ENCODE data around the gene FHL1. TPM values are rescaled to one million over a fixed set of nuclear protein-coding genes. Genes with fewer than 3 reads are reported as not detected.

Gene FHL1
- total RNA-seq, 3 donors from 2014 or later: 36.8 to 472 (median 53.2) TPM

GRCh38 chrX:136203438-136203837 is 56.1 kb downstream of the FHL1 start:
- intact Hi-C loops (cut with DNase I, micrococcal nuclease): no loop called here
- no peak for ATAC-seq
- Histone ChIP-seq H3K4me1 (ENCODE audit: low read depth) (no peaks in the 10 kb centered on the region), H3K36me3 (ENCODE audit: low read depth) (no peaks in the 10 kb centered on the region), H3K9me3 (no peaks in the 10 kb centered on the region), H3K4me3 (no peak overlapping the region)
- no peak for TF ChIP-seq CTCF (IDR thresholded peaks at IDR 0.05)
- no peak for DNase-seq

GRCh38 chrX:136203951-136204350 is 56.6 kb downstream of the FHL1 start:
- Histone ChIP-seq H3K4me1 (ENCODE audit: low read depth) (no peaks in the 10 kb centered on the region), H3K4me3 (no peak overlapping the region), H3K9me3 (no peaks in the 10 kb centered on the region), H3K36me3 (ENCODE audit: low read depth) (no peaks in the 10 kb centered on the region)
- no peak for ATAC-seq
- no peak for TF ChIP-seq CTCF (IDR thresholded peaks at IDR 0.05)
- DNase-seq: no peak
- intact Hi-C loops (cut with DNase I, micrococcal nuclease): no loop called here

- intact Hi-C loops (cut with DNase I, micrococcal nuclease): no loop called here
- peak in 2 of 3 donors; percentile 45 to 66 for DNase-seq
Observed at GRCh38 chrX:136204571-136204970, 57.2 kb downstream of the FHL1 start.

GRCh38 chrX:136205882-136206380 is 58.6 kb downstream of the FHL1 start:
- H3K36me3 ChIP-seq (ENCODE audit: low read depth): no peaks in the 10 kb centered on the region
- no peak for ATAC-seq
- H3K4me1 ChIP-seq (ENCODE audit: low read depth): no peaks in the 10 kb centered on the region
- intact Hi-C loops (cut with DNase I, micrococcal nuclease): loop anchor here in 1 of 2 donors (5.0 kb wide), 1 partner anchor 39 kb away; no protein-coding TSS in a partner anchor
- no peak overlapping the region for H3K4me3 ChIP-seq
- no peak for TF ChIP-seq CTCF (IDR thresholded peaks at IDR 0.05)
- H3K9me3 ChIP-seq: no peaks in the 10 kb centered on the region
- no peak for DNase-seq

More at GRCh38 chrX:136204571-136204970, 57.2 kb downstream of the FHL1 start:
- no peaks in the 10 kb centered on the region for H3K9me3 ChIP-seq
- peak; percentile 88 for ATAC-seq
- no peaks in the 10 kb centered on the region for H3K36me3 ChIP-seq (ENCODE audit: low read depth)
- H3K4me3 ChIP-seq: no peak overlapping the region
- H3K4me1 ChIP-seq (ENCODE audit: low read depth): no peaks in the 10 kb centered on the region
- TF ChIP-seq CTCF (IDR thresholded peaks at IDR 0.05): no peak

GRCh38 chrX:136206916-136207315 is 59.6 kb downstream of the FHL1 start:
- Histone ChIP-seq H3K4me3 (no peak overlapping the region), H3K4me1 (ENCODE audit: low read depth) (no peaks in the 10 kb centered on the region), H3K36me3 (ENCODE audit: low read depth) (no peaks in the 10 kb centered on the region), H3K9me3 (no peaks in the 10 kb centered on the region)
- no peak for TF ChIP-seq CTCF (IDR thresholded peaks at IDR 0.05)
- ATAC-seq: no peak
- intact Hi-C loops (cut with DNase I, micrococcal nuclease): loop anchor here in 1 of 2 donors (5.0 kb wide), 1 partner anchor 40 kb away; no protein-coding TSS in a partner anchor
- DNase-seq: no peak

GRCh38 chrX:136207546-136207945 is 60.2 kb downstream of the FHL1 start:
- no peak overlapping the region for H3K4me3 ChIP-seq
- no peaks in the 10 kb centered on the region for H3K4me1 ChIP-seq (ENCODE audit: low read depth)
- H3K36me3 ChIP-seq (ENCODE audit: low read depth): no peaks in the 10 kb centered on the region
- no peak for TF ChIP-seq CTCF (IDR thresholded peaks at IDR 0.05)
- ATAC-seq (no peak), DNase-seq (no peak)
- intact Hi-C loops (cut with DNase I, micrococcal nuclease): loop anchor here in 1 of 2 donors (5.0 kb wide), 1 partner anchor 40 kb away; no protein-coding TSS in a partner anchor
- H3K9me3 ChIP-seq: no peaks in the 10 kb centered on the region
